GM12872 (cell line): ENCODE data around the gene MED28.

Experiments used
- TF ChIP-seq, protein P1 (sequence below): IDR thresholded peaks from 3 replicates; pipeline ENCODE4 v1.5.1; 2011; ENCODE audit warnings: low read depth, mild to moderate bottlenecking, low read length, moderate library complexity; ENCODE audit not compliant: insufficient read depth

The MED28 gene

GRCh38 chr4:17578482-17578891 lies 36.0 kb upstream of the MED28 start:
- TF ChIP-seq, protein P1, sequence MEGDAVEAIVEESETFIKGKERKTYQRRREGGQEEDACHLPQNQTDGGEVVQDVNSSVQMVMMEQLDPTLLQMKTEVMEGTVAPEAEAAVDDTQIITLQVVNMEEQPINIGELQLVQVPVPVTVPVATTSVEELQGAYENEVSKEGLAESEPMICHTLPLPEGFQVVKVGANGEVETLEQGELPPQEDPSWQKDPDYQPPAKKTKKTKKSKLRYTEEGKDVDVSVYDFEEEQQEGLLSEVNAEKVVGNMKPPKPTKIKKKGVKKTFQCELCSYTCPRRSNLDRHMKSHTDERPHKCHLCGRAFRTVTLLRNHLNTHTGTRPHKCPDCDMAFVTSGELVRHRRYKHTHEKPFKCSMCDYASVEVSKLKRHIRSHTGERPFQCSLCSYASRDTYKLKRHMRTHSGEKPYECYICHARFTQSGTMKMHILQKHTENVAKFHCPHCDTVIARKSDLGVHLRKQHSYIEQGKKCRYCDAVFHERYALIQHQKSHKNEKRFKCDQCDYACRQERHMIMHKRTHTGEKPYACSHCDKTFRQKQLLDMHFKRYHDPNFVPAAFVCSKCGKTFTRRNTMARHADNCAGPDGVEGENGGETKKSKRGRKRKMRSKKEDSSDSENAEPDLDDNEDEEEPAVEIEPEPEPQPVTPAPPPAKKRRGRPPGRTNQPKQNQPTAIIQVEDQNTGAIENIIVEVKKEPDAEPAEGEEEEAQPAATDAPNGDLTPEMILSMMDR, result no peak

DNA sequence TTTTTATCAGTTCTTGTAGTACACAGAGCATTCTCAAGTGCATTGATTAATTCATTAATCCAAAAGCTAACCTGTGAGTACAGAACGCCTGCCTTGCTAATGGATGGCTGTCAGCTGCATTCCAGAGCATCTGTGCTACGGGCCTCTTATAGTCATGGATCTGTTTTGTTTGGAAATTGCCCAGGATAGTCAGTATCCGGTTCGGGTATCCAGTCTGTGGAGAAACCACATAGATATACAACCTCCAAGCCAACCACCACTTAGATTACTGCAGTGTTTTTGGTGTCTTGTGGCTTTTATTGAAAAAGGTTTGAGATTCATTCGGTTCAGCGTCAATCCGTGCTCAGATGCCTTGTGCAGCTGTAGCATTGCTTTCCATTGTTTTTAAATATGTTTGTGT lies 33.5 kb upstream of the MED28 start:
- TF ChIP-seq, protein P1, result no peak

DNA sequence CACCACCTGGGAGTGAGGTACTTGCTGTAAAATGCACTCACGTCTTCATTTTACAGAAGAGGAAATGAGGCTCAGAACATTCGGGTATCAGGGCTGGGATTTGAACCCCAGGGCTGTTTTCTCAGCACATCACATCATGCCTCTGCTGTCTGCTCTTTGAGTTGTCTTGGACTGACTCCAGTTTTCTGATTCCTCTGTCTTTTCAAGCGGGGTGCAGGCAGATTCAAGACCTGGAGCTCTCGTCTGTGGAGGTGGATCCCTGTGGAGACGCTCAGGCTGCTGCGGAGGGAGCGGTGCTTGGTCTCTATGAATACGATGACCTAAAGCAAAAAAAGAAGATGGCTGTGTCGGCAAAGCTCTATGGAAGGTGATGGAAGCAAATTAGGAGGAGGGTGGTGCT lies 31.2 kb upstream of the MED28 start:
- TF ChIP-seq, protein P1, result no peak

DNA sequence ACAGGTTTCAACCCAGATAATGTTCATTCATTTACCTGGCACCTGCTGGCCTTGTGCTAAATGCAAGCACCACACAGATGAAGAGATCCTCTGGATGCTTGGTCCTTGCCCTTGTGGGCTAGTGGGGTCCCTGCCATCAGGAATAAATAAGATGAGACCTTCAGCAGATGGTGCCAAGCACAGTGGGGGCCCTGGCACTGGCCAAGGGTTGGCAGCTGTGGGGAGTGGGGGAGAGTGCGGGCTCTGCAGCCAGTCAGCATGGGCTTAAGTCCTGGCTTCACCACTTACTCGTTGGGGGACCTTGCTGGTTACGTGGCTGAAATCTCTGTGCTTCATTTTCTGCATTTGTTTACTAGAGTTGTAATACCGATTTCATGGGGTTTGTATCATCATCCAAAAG lies 30.5 kb upstream of the MED28 start:
- TF ChIP-seq, protein P1, result no peak

DNA sequence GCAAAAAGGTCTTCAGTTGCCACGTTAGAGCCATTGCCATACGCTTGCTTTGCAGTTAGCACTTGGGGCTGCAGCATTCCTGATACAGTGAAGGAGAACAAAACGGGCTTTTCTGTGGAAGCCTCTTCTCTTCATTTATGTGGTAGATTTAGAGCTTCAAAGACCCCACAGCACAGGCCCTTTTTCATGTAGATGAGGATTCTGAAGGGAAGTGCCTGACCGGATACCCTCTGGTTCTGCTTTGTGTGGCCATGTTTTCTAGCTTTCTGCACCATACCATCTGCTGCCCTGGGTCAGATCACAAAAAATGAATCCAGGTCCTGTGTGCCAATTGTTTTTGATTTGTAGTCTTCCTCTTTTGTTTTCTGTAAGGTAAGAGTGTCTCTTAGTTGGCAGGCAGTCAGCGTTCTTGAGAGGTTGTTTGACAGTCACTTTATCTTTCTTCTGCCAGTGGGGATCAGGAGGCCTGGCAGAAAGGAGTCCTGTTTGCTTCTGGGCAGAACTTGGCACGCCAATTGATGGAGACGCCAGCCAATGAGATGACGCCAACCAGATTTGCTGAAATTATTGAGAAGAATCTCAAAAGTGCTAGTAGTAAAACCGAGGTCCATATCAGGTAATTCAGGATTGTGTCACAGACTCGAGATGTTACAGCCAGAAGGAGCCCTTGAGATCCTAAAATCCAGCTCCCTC lies 29.8 kb upstream of the MED28 start:
- TF ChIP-seq, protein P1, result no peak

GRCh38 chr4:17587094-17587822 lies 27.2 kb upstream of the MED28 start:
- TF ChIP-seq, protein P1, result no peak

- TF ChIP-seq, protein P1, result no peak
Measured at GRCh38 chr4:17589355-17589754, 25.1 kb upstream of the MED28 start.
